ENCODE data around the gene CCDC157. TPM values are rescaled to one million over a fixed set of nuclear protein-coding genes. Genes with fewer than 3 reads are reported as not detected.

The CCDC157 gene
- total RNA-seq, 2 donors from 2014 or later: 6.1 to 7.2 TPM

- TF ChIP-seq CTCF (conservative IDR thresholded peaks at IDR 0.05): no peak
- H3K27me3 ChIP-seq (ENCODE audit: control insufficient read depth, insufficient read depth, low read length, poor library complexity, severe bottlenecking): no peaks in the 10 kb centered on the region
- H3K4me3 ChIP-seq (ENCODE audit: low read length): no peak overlapping the region
- H3K36me3 ChIP-seq (ENCODE audit: control insufficient read depth, insufficient read depth, low read length): peaks cover 84% of the 10 kb centered on the region
- WGBS, 2 experiments (ENCODE audit: insufficient coverage in 1 of 2, insufficient read length in 1 of 2): 97 to 100% methylated on average over 3 to 4 of the region's 4 CpGs
- no peaks in the 10 kb centered on the region for H3K4me1 ChIP-seq (ENCODE audit: control insufficient read depth, insufficient read depth, low read length)
- no peaks in the 10 kb centered on the region for H3K4me1 Mint-ChIP-seq
- H3K9ac ChIP-seq (ENCODE audit: extremely low read depth, low read length, poor library complexity, severe bottlenecking): no peak overlapping the region
- peaks cover 78% of the 10 kb centered on the region for H3K36me3 Mint-ChIP-seq (ENCODE audit: low read depth)
- H3K27ac ChIP-seq (ENCODE audit: low read depth, low read length): no peak overlapping the region
- no peak overlapping the region for H3K4me3 Mint-ChIP-seq
- no peaks in the 10 kb centered on the region for H3K9me3 ChIP-seq (ENCODE audit: control insufficient read depth, low read length)
- H3K27me3 Mint-ChIP-seq (ENCODE audit: insufficient read depth): no peaks in the 10 kb centered on the region
- no peak for DNase-seq
- H3K27ac Mint-ChIP-seq: no peak overlapping the region
- no peaks in the 10 kb centered on the region for H3K9me3 Mint-ChIP-seq
Measured at GRCh38 chr22:30348404-30348803, 8.4 kb upstream of the CCDC157 start.

GRCh38 chr22:30348809-30349208 is 8.0 kb upstream of the CCDC157 start:
- Mint-ChIP-seq H3K9me3 (no peaks in the 10 kb centered on the region), H3K4me3 (no peak overlapping the region), H3K36me3 (ENCODE audit: low read depth) (peaks cover 79% of the 10 kb centered on the region), H3K27ac (no peak overlapping the region), H3K4me1 (no peaks in the 10 kb centered on the region), H3K27me3 (ENCODE audit: insufficient read depth) (no peaks in the 10 kb centered on the region)
- no peaks in the 10 kb centered on the region for H3K4me1 ChIP-seq (ENCODE audit: control insufficient read depth, insufficient read depth, low read length)
- no peak for DNase-seq
- H3K27me3 ChIP-seq (ENCODE audit: control insufficient read depth, insufficient read depth, low read length, poor library complexity, severe bottlenecking): no peaks in the 10 kb centered on the region
- TF ChIP-seq CTCF (conservative IDR thresholded peaks at IDR 0.05): no peak
- H3K4me3 ChIP-seq (ENCODE audit: low read length): no peak overlapping the region
- peaks cover 83% of the 10 kb centered on the region for H3K36me3 ChIP-seq (ENCODE audit: control insufficient read depth, insufficient read depth, low read length)
- H3K27ac ChIP-seq (ENCODE audit: low read depth, low read length): no peak overlapping the region
- H3K9ac ChIP-seq (ENCODE audit: extremely low read depth, low read length, poor library complexity, severe bottlenecking): no peak overlapping the region
- WGBS, 2 experiments (ENCODE audit: insufficient coverage in 1 of 2, insufficient read length in 1 of 2): 96 to 98% methylated on average over 3 to 4 of the region's 4 CpGs
- H3K9me3 ChIP-seq (ENCODE audit: control insufficient read depth, low read length): no peaks in the 10 kb centered on the region

GRCh38 chr22:30351226-30351625 is 5.6 kb upstream of the CCDC157 start:
- peaks cover 18% of the 10 kb centered on the region for H3K4me1 Mint-ChIP-seq

More at GRCh38 chr22:30351226-30351625, 5.6 kb upstream of the CCDC157 start:
- no peaks in the 10 kb centered on the region for H3K9me3 Mint-ChIP-seq
- no peaks in the 10 kb centered on the region for H3K27me3 Mint-ChIP-seq (ENCODE audit: insufficient read depth)
- H3K4me3 Mint-ChIP-seq: no peak overlapping the region
- no peaks in the 10 kb centered on the region for H3K4me1 ChIP-seq (ENCODE audit: control insufficient read depth, insufficient read depth, low read length)
- no peak for TF ChIP-seq CTCF (conservative IDR thresholded peaks at IDR 0.05)
- no peaks in the 10 kb centered on the region for H3K27me3 ChIP-seq (ENCODE audit: control insufficient read depth, insufficient read depth, low read length, poor library complexity, severe bottlenecking)
- H3K27ac ChIP-seq (ENCODE audit: low read depth, low read length): no peak overlapping the region
- H3K9ac ChIP-seq (ENCODE audit: extremely low read depth, low read length, poor library complexity, severe bottlenecking): no peak overlapping the region
- DNase-seq: no peak
- H3K36me3 ChIP-seq (ENCODE audit: control insufficient read depth, insufficient read depth, low read length): peaks cover 65% of the 10 kb centered on the region
- H3K27ac Mint-ChIP-seq: no peak overlapping the region
- H3K9me3 ChIP-seq (ENCODE audit: control insufficient read depth, low read length): no peaks in the 10 kb centered on the region
- 89 to 96% methylated on average over 3 of the region's 3 CpGs for WGBS, 2 experiments (ENCODE audit: insufficient coverage in 1 of 2, insufficient read length in 1 of 2)
- peaks cover 57% of the 10 kb centered on the region for H3K36me3 Mint-ChIP-seq (ENCODE audit: low read depth)
- no peak overlapping the region for H3K4me3 ChIP-seq (ENCODE audit: low read length)

All from endodermal cell (in vitro differentiated cells).